IMR-90 (cell line): Measurements from ENCODE around the gene NPAP1. TPM values are rescaled to one million over a fixed set of nuclear protein-coding genes. Genes with fewer than 3 reads are reported as not detected.

Source experiments
- ATAC-seq: fragments of 200-7000 bp; cut with Tn5 transposase; 2 replicates; pipeline ENCODE4 v1.9.1; 2020; ENCODE audit warnings: low read depth, mild to moderate bottlenecking, moderate library complexity
- Bru-seq: library from RNA; stranded (reverse); fragments of 400-500 nt; gene quantifications from one replicate; lab custom pipeline; 2021; lab: Mats Ljungman, UMichigan
- BruChase-seq, 2 experiments: library from RNA; stranded (reverse); fragments of 400-500 nt; gene quantifications; one replicate each; lab custom pipeline; 2021; lab: Mats Ljungman, UMichigan
- BruUV-seq: library from RNA; stranded (reverse); fragments of 400-500 nt; replicated peaks from 2 replicates; lab custom pipeline; 2021; lab: Mats Ljungman, UMichigan
- CTCF ChIA-PET: fragments of 300-600 bp; formaldehyde crosslinking; extraction: SDS; loops from one replicate; lab custom pipeline; 2021; ENCODE audit warnings: antibody characterized with exemption; lab: Yijun Ruan, JAX
- POLR2A ChIA-PET: fragments of 300-600 bp; sonication (Branson Sonifier 250); formaldehyde crosslinking; loops from one replicate; lab custom pipeline; 2022; ENCODE audit warnings: antibody characterized with exemption; ENCODE audit not compliant: unreplicated experiment; lab: Charles Lee
- DNase-seq: peaks from one replicate; pipeline ENCODE4 v3.0.0; 2013
- H2AFZ ChIP-seq: replicated peaks from 2 replicates; pipeline ENCODE3; 2013; ENCODE audit warnings: low read length, mild to moderate bottlenecking; ENCODE audit not compliant: poor library complexity
- H2AK5ac ChIP-seq: 2 replicates; pipeline ENCODE4 v1.6.1; 2013; ENCODE audit warnings: low read depth, low read length, inconsistent platforms
- H2AK9ac ChIP-seq: replicated peaks from 2 replicates; pipeline ENCODE3; 2013; ENCODE audit warnings: mild to moderate bottlenecking, low read depth, low read length, moderate library complexity; ENCODE audit not compliant: poor library complexity
- H2BK120ac ChIP-seq: 2 replicates; pipeline ENCODE4 v1.6.1; 2013; ENCODE audit warnings: low read depth, low read length, inconsistent platforms
- H2BK15ac ChIP-seq: 3 replicates; pipeline ENCODE4 v1.6.1; 2013; ENCODE audit warnings: low read depth, low read length, inconsistent platforms
- H2BK20ac ChIP-seq: 2 replicates; pipeline ENCODE4 v1.6.1; 2013; ENCODE audit warnings: low read depth, mild to moderate bottlenecking, inconsistent platforms, low read length, moderate library complexity
- H2BK5ac ChIP-seq: 2 replicates; pipeline ENCODE4 v1.6.1; 2013; ENCODE audit warnings: mild to moderate bottlenecking, low read depth, low read length, inconsistent platforms; ENCODE audit not compliant: poor library complexity, severe bottlenecking
- H3K14ac ChIP-seq: replicated peaks from 2 replicates; pipeline ENCODE4 v1.6.1; 2013; ENCODE audit warnings: low read depth, low read length, inconsistent platforms
- H3K18ac ChIP-seq: 2 replicates; pipeline ENCODE4 v1.6.1; 2013; ENCODE audit warnings: low read depth, low read length, control low read depth
- H3K23ac ChIP-seq: 2 replicates; pipeline ENCODE4 v1.6.1; 2013; ENCODE audit warnings: low read depth, low read length, inconsistent platforms
- H3K27ac ChIP-seq: 2 replicates; pipeline ENCODE4 v1.5.1; 2013; ENCODE audit warnings: mild to moderate bottlenecking, control low read depth, low read length; ENCODE audit not compliant: insufficient read depth
- H3K27me3 ChIP-seq: 2 replicates; pipeline ENCODE4 v1.6.1; 2013; ENCODE audit warnings: low read length; ENCODE audit not compliant: control insufficient read depth, insufficient read depth
- H3K36me3 ChIP-seq: 2 replicates; pipeline ENCODE4 v1.6.1; 2013; ENCODE audit warnings: low read length, mixed read lengths; ENCODE audit not compliant: control insufficient read depth, insufficient read depth
- H3K4ac ChIP-seq: 2 replicates; pipeline ENCODE4 v1.6.1; 2013; ENCODE audit warnings: low read depth, low read length, inconsistent platforms
- H3K4me1 ChIP-seq: 2 replicates; pipeline ENCODE4 v1.6.1; 2013; ENCODE audit warnings: low read length, mixed read lengths; ENCODE audit not compliant: control insufficient read depth, insufficient read depth
- H3K4me2 ChIP-seq: 2 replicates; pipeline ENCODE4 v1.6.1; 2013; ENCODE audit warnings: low read depth, mild to moderate bottlenecking, control low read depth, low read length, moderate library complexity
- H3K4me3 ChIP-seq: 2 replicates; pipeline ENCODE4 v1.5.1; 2013; ENCODE audit warnings: low read depth, mild to moderate bottlenecking, control low read depth, low read length, moderate library complexity; ENCODE audit not compliant: insufficient read depth
- H3K56ac ChIP-seq: 2 replicates; pipeline ENCODE4 v1.6.1; 2013; ENCODE audit warnings: low read length, inconsistent platforms; ENCODE audit not compliant: insufficient read depth; ENCODE audit errors: extremely low read depth
- H3K79me1 ChIP-seq, 2 experiments: 2 replicates each; pipeline ENCODE4 v1.6.1; 2013; ENCODE audit warnings: low read length in 2 of 2, inconsistent platforms in 1 of 2, low read depth in 1 of 2
- H3K9ac ChIP-seq: 2 replicates; pipeline ENCODE4 v1.6.1; 2013; ENCODE audit warnings: low read depth, low read length, control low read depth
- H3K9me1 ChIP-seq: 2 replicates; pipeline ENCODE4 v1.6.1; 2013; ENCODE audit warnings: low read length, inconsistent platforms; ENCODE audit not compliant: insufficient read depth
- H3K9me3 ChIP-seq: 2 replicates; pipeline ENCODE4 v1.6.1; 2013; ENCODE audit warnings: low read length; ENCODE audit not compliant: control insufficient read depth, insufficient read depth
- H4K20me1 ChIP-seq: 2 replicates; pipeline ENCODE4 v1.6.1; 2013; ENCODE audit warnings: low read length, inconsistent platforms; ENCODE audit not compliant: insufficient read depth
- H4K5ac ChIP-seq: 2 replicates; pipeline ENCODE4 v1.6.1; 2013; ENCODE audit warnings: mild to moderate bottlenecking, low read depth, low read length, control low read depth
- H4K8ac ChIP-seq, 2 experiments: 2 replicates each; pipeline ENCODE4 v1.6.1; 2013; ENCODE audit warnings: low read depth in 2 of 2, low read length in 2 of 2, control low read depth in 1 of 2, inconsistent platforms in 1 of 2
- H4K91ac ChIP-seq: 2 replicates; pipeline ENCODE4 v1.6.1; 2013; ENCODE audit warnings: low read depth, low read length, inconsistent platforms; ENCODE audit not compliant: insufficient read depth
- BHLHE40 ChIP-seq: fragments of 150-350 bp; IDR thresholded peaks from 2 replicates; pipeline ENCODE4 v1.6.1; 2016; ENCODE audit warnings: mild to moderate bottlenecking, low read depth, low read length
- CHD1 ChIP-seq: IDR thresholded peaks from 2 replicates; pipeline ENCODE4 v1.6.1; 2012; ENCODE audit warnings: low read depth, low read length, improper control_type of control experiment
- FOS ChIP-seq: fragments of 150-350 bp; IDR thresholded peaks from 2 replicates; pipeline ENCODE4 v1.6.1; 2016; ENCODE audit warnings: low read depth, low read length
- MAFK ChIP-seq: IDR thresholded peaks from 2 replicates; pipeline ENCODE4 v1.6.1; 2012; ENCODE audit warnings: low read depth, low read length, improper control_type of control experiment
- MAZ ChIP-seq: IDR thresholded peaks from 2 replicates; pipeline ENCODE4 v1.6.1; 2012; ENCODE audit warnings: low read depth, mild to moderate bottlenecking, low read length, improper control_type of control experiment, moderate library complexity, borderline replicate concordance
- NFE2L2 ChIP-seq: fragments of 150-350 bp; IDR thresholded peaks from 2 replicates; pipeline ENCODE4 v1.6.1; 2016; ENCODE audit warnings: low read depth, mild to moderate bottlenecking, low read length
- RAD21 ChIP-seq: IDR thresholded peaks from 2 replicates; pipeline ENCODE4 v1.6.1; 2012; ENCODE audit warnings: low read length, improper control_type of control experiment
- RCOR1 ChIP-seq: IDR thresholded peaks from 2 replicates; pipeline ENCODE4 v1.6.1; 2012; ENCODE audit warnings: mild to moderate bottlenecking, low read length, improper control_type of control experiment; ENCODE audit not compliant: insufficient replicate concordance
- WGBS, 2 experiments: methylation state at CpG; one replicate each; pipeline versions ENCODE4 v1.1.5 to v1.1.7; 2013; ENCODE audit warnings: missing lambda C conversion rate in 2 of 2; ENCODE audit not compliant: insufficient read length in 1 of 2; ENCODE audit errors: extremely low coverage in 2 of 2; 5-methylcytosine and 5-hydroxymethylcytosine counted together
- dilution Hi-C: fragments of 300-500 bp; cut with HindIII; formaldehyde crosslinking; loops from one replicate; pipeline ENCODE4 v1.14.3; 2018; ENCODE audit warnings: low sequenced_read_pairs; ENCODE audit not compliant: unreplicated experiment
- in situ Hi-C: fragments of 300-500 bp; cut with MboI; formaldehyde crosslinking; loops from 3 replicates; pipeline ENCODE4 v1.14.3; 2019; ENCODE audit warnings: low sequenced_read_pairs, inconsistent platforms, mixed read lengths
- intact Hi-C: fragments of 100-400 bp; cut with micrococcal nuclease; formaldehyde crosslinking; loops from 2 replicates; pipeline ENCODE4 v1.10.0; 2022
- long read RNA-seq: library from polyadenylated mRNA; unstranded; transcript quantifications from one replicate; pipeline ENCODE4 v2.0.0, GENCODE V29; 2021; ENCODE audit not compliant: unreplicated experiment
- polyA plus RNA-seq, 3 experiments: library from polyadenylated mRNA; depleted of rRNA; stranded (reverse); fragments of >200 nt; gene quantifications; 2 replicates each; pipeline ENCODE4 v1.2.3, GENCODE V29; 2012; ENCODE audit warnings: low replicate concordance in 1 of 3
- total RNA-seq: library from RNA; depleted of rRNA; stranded (reverse); fragments of >200 nt; gene quantifications from 2 replicates; pipeline ENCODE4 v1.2.3, GENCODE V29; 2012; rRNA removed
- TF ChIP-seq, protein P1 (sequence below): fragments of 150-350 bp; IDR thresholded peaks from 2 replicates; pipeline ENCODE4 v1.6.1; 2016; ENCODE audit warnings: low read depth, mild to moderate bottlenecking, low read length, moderate library complexity, borderline replicate concordance
- TF ChIP-seq, protein P2 (sequence below): fragments of 150-350 bp; IDR thresholded peaks from 2 replicates; pipeline ENCODE4 v1.6.1; 2017; ENCODE audit warnings: mild to moderate bottlenecking, antibody characterized with exemption, low read length, low read depth

The NPAP1 gene, protein sequence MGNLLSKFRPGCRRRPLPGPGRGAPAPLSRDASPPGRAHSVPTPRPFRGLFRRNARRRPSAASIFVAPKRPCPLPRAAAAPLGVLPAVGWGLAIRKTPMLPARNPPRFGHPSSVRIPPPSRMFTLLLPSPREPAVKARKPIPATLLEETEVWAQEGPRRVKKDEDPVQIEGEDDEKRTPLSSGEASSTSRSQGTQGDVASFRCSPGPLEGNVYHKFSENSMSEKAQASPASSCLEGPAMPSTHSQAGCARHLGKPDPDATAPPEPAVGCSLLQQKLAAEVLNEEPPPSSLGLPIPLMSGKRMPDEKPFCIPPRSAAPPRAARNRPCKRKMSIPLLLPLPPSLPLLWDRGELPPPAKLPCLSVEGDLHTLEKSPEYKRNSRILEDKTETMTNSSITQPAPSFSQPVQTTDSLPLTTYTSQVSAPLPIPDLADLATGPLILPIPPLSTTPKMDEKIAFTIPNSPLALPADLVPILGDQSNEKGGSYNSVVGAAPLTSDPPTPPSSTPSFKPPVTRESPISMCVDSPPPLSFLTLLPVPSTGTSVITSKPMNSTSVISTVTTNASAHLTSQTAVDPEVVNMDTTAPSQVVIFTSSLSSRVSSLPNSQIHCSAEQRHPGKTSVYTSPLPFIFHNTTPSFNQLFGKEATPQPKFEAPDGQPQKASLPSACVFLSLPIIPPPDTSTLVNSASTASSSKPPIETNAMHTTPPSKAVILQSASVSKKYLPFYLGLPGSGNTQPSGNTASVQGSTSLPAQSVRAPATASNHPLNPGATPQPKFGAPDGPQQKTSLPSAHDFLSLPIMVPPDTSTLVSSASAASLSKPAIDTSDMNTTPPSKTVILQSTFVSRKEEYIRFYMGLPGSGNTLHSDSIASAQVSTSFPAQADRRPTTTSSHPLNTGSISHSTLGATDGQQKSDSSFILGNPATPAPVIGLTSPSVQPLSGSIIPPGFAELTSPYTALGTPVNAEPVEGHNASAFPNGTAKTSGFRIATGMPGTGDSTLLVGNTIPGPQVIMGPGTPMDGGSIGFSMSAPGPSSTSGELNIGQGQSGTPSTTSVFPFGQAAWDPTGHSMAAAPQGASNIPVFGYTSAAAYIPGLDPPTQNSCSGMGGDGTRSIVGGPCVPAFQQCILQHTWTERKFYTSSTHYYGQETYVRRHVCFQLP
- not detected in 2 replicates for total RNA-seq
- polyA plus RNA-seq (2012; rRNA removed), result not detected in 2 replicates
- not detected in 2 replicates for polyA plus RNA-seq (2012; cell fraction: cytosol; rRNA removed)
- 0.01 TPM in 1 of 2 replicates, not detected in the other for polyA plus RNA-seq (2012; cell fraction: nucleus; rRNA removed; ENCODE audit: low replicate concordance)
- not detected for Bru-seq, nascent RNA
- BruChase-seq, experiment 1, labeled RNA remaining after a 6-hour chase, result not detected
- BruChase-seq, experiment 2, labeled RNA remaining after a 2-hour chase, result not detected
- long read RNA-seq, result 0 reads

- no peak within 1 kb of the TSS for H2AK9ac ChIP-seq
- H3K4me2 ChIP-seq, result no peak within 1 kb of the TSS
- H3K9ac ChIP-seq, result no peak within 1 kb of the TSS
- intact Hi-C loops, result no loop called here
- no peaks in the 10 kb centered on the region for H4K20me1 ChIP-seq
- H3K23ac ChIP-seq, result no peak within 1 kb of the TSS
- DNase-seq (no peak), ATAC-seq (no peak)
- H3K56ac ChIP-seq, result no peak within 1 kb of the TSS
- H2BK15ac ChIP-seq, result no peak within 1 kb of the TSS
- H2BK5ac ChIP-seq, result no peak within 1 kb of the TSS
- no TSS peak for BruUV-seq
- H3K4me3 ChIP-seq, result no peak within 1 kb of the TSS
- ChIA-PET POLR2A (no interaction called here), CTCF (no interaction called here)
- 67% methylated on average over 20 of the region's 62 CpGs; no CpG with 5 or more reads in 1 of the 2 experiments for WGBS, 2 experiments
- H2BK20ac ChIP-seq, result no peak within 1 kb of the TSS
- in situ Hi-C loops, result no loop called here
- H3K79me1 ChIP-seq, result no peaks in the 10 kb centered on the region
- no peaks in the 10 kb centered on the region for H3K36me3 ChIP-seq
- H3K27ac ChIP-seq, result no peak within 1 kb of the TSS
- no peak within 1 kb of the TSS for H3K4ac ChIP-seq
- no peak within 1 kb of the TSS for H4K5ac ChIP-seq
- peaks cover 27% of the 10 kb centered on the region for H3K9me3 ChIP-seq
- no peak within 1 kb of the TSS for H2AFZ ChIP-seq
- no peak within 1 kb of the TSS for H3K14ac ChIP-seq
- no peak within 1 kb of the TSS for H2BK120ac ChIP-seq
- dilution Hi-C loops, result no loop called here
- no peak within 1 kb of the TSS for H3K18ac ChIP-seq
- H3K4me1 ChIP-seq, result no peaks in the 10 kb centered on the region
- H4K8ac ChIP-seq, result no peak within 1 kb of the TSS
- no peak within 1 kb of the TSS for H4K91ac ChIP-seq
- H2AK5ac ChIP-seq, result no peak within 1 kb of the TSS
- H3K9me1 ChIP-seq, result no peaks in the 10 kb centered on the region
- H3K27me3 ChIP-seq, result no peaks in the 10 kb centered on the region
- TF ChIP-seq MAFK (no peak), CHD1 (no peak), FOS (no peak), MAZ (no peak), RCOR1 (no peak), BHLHE40 (no peak), RAD21 (no peak), NFE2L2 (no peak)
- TF ChIP-seq, protein P1, sequence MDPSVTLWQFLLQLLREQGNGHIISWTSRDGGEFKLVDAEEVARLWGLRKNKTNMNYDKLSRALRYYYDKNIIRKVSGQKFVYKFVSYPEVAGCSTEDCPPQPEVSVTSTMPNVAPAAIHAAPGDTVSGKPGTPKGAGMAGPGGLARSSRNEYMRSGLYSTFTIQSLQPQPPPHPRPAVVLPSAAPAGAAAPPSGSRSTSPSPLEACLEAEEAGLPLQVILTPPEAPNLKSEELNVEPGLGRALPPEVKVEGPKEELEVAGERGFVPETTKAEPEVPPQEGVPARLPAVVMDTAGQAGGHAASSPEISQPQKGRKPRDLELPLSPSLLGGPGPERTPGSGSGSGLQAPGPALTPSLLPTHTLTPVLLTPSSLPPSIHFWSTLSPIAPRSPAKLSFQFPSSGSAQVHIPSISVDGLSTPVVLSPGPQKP, result no peak
- TF ChIP-seq, protein P2, sequence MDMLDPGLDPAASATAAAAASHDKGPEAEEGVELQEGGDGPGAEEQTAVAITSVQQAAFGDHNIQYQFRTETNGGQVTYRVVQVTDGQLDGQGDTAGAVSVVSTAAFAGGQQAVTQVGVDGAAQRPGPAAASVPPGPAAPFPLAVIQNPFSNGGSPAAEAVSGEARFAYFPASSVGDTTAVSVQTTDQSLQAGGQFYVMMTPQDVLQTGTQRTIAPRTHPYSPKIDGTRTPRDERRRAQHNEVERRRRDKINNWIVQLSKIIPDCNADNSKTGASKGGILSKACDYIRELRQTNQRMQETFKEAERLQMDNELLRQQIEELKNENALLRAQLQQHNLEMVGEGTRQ, result no peak
These were observed at the start of gene NPAP1 for GRCh38 chr15:24675332-24676144. TSS of gene NPAP1 (plus strand) at chr15:24675775. CDS start at chr15:24675868, 93 bp downstream.
